Measurements from ENCODE around the gene OR6Q1. TPM values are rescaled to one million over a fixed set of nuclear protein-coding genes. Genes with fewer than 3 reads are reported as not detected.

The OR6Q1 gene
- total and polyA plus RNA-seq, 5 donors: not detected

Other genes starting within 250 kb of the OR6Q1 start
- not detected for gene OR9Q1, start 7.1 kb upstream of the OR6Q1 start, total RNA-seq
- gene OR9Q1, start 7.1 kb upstream of the OR6Q1 start, polyA plus RNA-seq: not detected
- gene OR9I1, start 94.6 kb downstream of the OR6Q1 start, total RNA-seq: not detected
- gene OR9I1, start 94.6 kb downstream of the OR6Q1 start, polyA plus RNA-seq: not detected
- not detected for gene OR9Q2, start 158.1 kb downstream of the OR6Q1 start, total RNA-seq
- not detected for gene OR9Q2, start 158.1 kb downstream of the OR6Q1 start, polyA plus RNA-seq
- not detected for gene OR1S2, start 173.2 kb downstream of the OR6Q1 start, total RNA-seq
- gene OR1S2, start 173.2 kb downstream of the OR6Q1 start, polyA plus RNA-seq: not detected
- gene OR1S1, start 181.8 kb downstream of the OR6Q1 start, total RNA-seq: not detected
- not detected for gene OR1S1, start 181.8 kb downstream of the OR6Q1 start, polyA plus RNA-seq
- gene OR10Q1, start 198.0 kb downstream of the OR6Q1 start, total RNA-seq: not detected
- gene OR10Q1, start 198.0 kb downstream of the OR6Q1 start, polyA plus RNA-seq: not detected
- gene OR10W1, start 237.3 kb downstream of the OR6Q1 start, total RNA-seq: not detected
- gene OR10W1, start 237.3 kb downstream of the OR6Q1 start, polyA plus RNA-seq: not detected

All from right cardiac atrium (tissue), 5 donors.